HG03097 (cell line): ENCODE results near the gene LCTL.
"Not testable (repeated sequence)": the region's sequence is repeated elsewhere in the genome, so short reads cannot be mapped to it uniquely, and the experiment has no call there.

Experiments
- ATAC-seq: cut with Tn5 transposase; IDR thresholded peaks from one replicate; pipeline ENCODE4 v1.9.1; 2021; ENCODE audit not compliant: unreplicated experiment, low FRiP score

LCTL gene

DNA sequence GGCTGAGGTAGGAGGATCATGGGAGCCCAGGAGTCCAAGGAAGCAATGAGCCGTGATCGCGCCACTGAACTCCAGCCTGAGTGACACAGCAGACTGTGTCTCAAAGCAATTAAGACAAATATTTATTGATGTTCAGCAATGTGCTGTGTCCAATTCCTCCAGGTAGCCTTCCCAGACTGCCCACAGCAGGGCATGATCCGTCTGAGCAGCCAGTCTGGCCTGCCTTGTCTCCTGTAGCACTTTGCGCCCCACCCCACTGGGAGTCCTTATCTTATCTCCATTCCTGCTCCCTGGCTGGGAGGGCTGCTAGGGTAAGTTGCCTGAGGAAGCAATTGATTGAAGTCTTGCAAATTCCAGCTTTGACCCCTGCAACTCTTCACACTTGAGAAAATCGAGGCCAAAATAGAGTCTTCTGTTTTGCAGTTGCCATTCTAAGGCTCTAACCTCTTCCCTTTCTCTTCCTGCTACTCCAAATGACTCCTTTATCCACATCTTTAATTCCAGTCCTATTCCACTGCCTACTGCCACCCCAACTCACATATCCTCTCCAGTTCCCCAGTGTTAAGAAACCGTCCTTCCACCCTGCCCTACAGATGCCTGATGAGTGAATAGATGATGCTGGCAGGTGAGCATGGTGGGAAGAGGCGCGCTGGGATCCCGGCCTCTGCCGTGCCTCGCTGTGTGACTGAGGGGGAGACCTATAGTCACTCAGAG, 26.9 kb upstream of the LCTL start:
- no peak for ATAC-seq

DNA sequence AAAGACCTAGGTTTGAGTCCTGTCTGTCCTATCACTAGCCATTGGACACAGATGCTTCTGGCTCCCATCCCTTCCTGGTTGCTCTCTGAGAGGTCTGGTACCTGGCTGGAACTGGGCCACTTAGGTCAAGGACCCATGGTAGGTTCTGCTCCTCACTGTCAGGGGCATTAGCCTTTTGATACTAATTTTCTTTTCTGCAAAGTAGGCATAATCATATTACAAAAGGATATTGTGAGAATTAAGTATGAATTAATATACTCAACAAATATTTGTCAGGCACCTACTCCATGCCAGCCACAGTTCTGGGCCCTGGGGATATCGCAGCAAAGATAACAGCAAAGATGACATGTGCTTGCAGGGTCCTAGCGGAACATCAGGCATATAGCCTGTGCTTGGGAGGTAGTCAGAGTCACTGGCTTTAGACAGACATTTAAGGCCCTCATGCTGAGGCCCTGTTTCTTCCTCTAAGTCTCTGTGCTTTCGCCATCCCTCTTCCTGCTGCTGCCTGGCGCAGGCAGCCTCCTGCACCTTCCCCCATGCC, 25.6 kb upstream of the LCTL start:
- no peak for ATAC-seq

DNA sequence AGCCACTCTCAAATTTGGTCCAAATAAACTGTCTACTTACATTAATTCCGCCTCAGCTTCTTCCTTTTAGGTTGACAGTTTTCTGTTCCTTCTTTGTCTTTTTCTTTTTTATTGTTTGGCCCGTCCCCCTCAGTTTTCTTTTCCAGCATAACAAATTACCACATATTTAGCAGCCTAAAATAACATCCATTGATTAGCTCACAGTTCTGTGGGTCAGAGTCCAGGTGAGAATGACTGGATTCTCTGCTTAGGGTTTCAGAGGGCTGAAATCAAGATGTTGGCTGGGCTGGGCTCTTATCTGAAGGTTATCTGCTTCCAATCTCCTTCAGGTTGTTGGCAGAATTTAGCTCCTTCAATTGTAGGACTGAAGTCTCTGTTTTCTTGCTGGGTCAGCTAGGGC, 24.6 kb upstream of the LCTL start:
- ATAC-seq = no peak

DNA sequence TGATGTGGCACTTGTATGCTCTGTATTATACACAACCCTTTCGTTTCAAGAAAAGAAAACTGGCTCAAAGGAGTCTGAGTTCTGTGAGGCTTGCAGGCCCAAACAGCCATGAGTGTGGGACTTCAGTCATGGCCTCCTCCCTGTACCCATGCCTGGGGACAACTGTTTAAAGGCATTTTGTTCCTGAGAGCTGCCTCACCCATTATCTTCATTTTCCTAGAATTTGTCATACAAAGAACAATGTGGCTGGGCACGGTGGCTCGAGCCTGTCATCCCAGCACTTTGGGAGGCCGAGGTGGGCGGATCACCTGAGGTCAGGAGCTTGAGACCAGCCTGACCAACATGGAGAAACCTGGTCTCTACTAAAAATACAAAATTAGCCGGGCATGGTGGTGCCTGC, 23.6 kb upstream of the LCTL start:
- ATAC-seq = not testable (repeated sequence)

DNA sequence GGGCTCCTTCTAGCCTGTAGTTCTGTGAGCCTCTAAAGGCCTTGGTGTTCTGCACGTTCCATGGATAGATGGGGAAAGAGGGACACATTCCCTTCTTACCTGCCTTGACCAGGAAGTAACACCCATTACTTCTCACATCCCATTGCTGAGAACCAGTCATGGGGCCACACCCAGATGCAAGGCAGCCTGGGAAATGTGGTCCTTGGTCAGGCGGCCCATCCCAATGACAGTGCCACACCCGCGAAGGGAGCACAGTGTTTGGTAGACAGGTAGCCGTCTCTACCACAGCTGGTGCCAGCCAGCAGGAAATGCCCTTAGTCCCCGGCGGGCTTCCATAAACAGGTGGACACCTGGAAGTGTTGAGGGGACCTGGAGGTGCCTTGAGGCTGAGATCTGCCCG, 23.2 kb upstream of the LCTL start:
- ATAC-seq = no peak

DNA sequence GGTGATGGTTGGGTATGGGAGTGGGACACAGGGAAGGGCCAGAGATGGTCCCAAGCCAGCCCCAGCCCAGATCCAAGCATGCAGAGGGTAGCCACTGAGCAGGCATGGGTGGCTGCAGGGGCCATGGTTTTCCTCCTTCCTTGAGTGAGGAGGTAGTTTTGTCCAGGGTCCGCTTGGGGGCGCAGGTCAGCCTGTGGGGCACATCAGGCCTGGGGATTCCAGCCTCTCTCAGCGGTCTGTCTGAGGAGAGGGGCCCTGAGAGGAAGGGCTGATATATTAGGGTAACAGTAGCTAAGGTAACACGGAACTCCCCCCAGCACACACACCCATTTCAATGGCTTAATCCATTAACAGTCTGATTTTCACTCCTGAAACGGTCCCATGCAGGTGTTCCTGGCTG, 22.7 kb upstream of the LCTL start:
- no peak for ATAC-seq

DNA sequence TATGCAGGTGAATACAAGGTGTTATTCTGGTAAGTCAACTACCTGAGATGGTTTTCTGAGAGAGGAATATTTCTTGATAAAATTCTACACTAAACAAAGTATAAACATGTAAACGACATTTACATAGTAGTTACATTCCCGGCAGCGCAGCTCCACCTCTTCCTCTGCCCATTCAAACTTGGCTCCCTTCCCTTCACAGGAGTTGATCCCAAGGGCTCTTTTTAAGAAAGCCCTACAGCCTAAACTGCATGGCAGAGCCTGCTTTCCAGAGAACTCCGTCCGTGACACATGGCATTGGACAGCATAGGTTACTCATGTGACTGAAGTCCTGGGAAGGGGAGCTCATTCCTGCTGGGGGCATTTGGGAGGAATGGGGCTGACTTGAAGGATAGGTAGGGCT, 22.0 kb upstream of the LCTL start:
- ATAC-seq = no peak

DNA sequence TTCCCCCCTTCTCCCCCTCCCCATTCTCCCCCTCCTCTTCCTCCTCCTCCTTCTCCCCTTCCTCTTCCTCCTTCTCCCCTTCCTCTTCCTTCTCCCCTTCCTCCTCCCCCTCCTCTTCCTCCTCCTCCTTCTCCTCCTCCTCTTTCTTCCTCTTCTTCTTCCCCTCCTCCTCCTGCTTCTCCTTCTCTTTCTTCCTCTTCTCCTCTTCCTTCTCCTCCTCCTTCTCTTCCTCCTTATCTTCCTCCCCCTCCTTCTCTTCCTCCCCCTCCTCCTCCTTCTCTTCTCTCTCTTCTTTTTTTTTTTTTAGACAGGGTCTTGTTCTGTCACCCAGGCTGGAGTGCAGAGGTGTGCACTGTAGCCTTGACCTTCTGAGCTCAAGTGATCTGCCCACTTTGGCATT, 21.2 kb upstream of the LCTL start:
- no peak for ATAC-seq

DNA sequence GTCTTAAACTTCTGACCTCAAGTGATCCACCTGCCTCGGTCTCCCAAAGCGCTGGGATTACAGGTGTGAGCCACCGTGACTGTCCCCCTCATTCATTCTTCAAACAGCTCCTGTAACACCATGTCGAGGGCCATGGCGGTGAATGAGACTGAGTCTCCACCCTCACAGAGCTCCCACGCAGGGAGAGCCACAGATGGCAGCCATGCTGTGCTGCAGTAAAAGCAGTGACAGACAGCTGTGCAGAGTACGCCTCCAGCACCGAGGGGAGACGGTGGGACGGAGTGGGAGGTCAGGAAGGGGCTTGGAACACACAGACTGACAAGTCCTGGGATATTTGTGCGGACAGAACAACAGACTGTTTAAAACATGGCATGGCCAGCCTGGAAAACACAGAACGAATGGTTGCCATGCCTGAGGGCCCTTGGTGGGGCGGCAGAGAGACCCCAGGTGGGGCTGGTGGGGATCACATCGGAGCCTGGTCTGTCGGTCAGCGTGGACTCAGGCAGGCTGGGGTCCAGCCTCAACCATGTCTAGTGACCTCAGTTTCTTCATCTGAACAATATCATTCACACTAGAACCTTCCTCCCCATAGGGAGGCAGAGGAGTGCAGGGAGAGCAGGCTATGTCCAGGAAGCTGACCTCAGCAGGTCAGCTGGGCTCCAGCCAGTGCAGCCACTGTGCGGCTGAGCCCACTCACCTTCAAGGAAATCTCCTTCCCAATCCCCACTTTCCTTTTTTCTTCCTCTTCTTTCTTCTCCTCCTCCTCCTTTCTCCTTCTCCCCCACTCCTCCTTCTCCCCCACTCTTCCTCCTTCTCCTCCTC, 20.6 kb upstream of the LCTL start:
- ATAC-seq = no peak

DNA sequence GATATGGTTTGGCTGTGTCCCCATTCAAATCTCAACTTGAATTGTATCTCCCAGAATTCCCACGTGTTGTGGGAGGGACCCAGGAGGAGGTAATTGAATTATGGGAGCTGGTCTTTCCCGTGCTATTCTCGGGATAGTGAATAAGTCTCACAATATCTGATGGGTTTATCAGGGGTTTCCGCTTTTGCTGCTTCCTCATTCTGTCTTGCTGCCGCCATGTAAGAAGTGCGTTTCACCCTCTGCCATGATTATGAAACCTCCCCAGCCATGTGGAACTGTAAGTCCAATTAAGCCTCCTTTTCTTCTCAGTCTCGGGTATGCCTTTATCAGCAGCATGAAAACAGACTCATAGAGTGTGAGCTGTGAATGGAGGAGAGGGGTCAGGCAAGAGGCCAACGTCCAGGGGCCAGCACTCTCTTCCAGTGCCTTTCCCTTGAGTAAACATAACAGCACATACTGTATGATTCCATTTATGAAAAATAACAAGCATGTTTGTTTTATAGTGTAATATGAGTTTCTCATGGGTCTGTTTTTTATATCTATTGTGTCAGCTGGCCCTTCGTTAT, 16.3 kb upstream of the LCTL start:
- ATAC-seq = no peak

DNA sequence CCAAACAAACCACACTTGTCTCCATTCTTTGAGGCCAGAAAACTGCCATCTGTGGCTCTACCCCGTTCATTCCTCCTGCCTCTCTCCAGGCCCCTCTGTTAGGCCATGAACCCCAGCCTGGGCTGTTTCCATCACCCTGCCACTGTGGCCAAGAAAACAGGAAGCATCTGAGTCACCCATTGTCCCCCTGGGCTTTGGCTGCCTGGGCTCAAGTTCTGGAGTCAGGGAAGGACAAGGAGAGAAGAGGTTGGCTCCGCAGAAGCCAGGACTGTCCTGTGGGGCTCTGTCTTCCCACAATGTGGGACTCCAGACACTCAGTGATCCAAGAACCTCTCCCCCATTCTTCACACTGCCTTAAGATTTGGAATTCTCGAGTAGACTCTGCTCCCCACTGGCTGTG, 14.8 kb upstream of the LCTL start:
- ATAC-seq = no peak

DNA sequence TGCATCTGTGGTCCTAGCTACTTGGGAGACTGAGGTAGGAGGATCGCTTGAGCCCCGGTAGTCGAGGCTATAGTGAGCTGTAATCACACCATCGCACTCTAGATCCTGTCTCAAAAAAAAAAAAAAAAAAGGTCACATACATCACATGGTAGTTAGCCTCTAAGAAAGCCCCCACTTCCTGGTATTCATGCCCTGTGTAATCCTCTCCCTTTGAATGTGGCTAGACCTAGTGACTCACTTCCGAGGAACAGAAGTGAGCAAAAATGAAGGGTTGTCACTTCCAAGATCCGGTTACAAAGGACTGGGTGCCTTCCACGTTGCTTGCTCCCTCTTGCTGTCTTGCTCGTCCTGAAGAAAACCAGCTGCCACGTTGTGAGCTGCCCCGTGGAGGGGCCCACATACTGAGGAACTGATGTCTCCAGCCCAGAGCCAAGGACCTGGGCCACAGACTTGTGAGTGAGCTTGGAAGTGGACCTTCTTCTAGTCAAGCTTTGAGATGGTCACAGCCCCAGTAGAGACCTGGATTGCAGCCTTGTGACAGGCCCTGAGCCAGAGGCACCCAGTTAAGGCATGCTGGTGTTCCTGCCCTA, 12.6 kb upstream of the LCTL start:
- ATAC-seq = no peak

DNA sequence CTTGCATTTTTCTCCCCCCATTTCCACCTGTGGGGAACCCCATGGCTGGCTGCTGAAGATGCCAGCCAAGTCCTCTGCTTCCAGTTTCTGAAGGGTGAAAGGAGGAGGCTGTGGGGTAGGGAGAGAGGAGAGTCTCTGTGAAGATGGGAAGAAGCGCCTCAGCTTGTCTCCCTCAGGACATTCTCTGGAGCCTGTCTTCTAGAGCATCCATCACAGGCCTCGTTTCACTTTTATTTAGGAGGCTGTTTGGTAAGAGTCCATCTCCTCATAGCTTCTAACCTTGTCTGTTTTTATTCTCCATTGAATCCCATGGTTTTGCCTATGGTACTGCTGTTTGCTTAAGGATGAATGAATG, 8.8 kb upstream of the LCTL start:
- no peak for ATAC-seq

DNA sequence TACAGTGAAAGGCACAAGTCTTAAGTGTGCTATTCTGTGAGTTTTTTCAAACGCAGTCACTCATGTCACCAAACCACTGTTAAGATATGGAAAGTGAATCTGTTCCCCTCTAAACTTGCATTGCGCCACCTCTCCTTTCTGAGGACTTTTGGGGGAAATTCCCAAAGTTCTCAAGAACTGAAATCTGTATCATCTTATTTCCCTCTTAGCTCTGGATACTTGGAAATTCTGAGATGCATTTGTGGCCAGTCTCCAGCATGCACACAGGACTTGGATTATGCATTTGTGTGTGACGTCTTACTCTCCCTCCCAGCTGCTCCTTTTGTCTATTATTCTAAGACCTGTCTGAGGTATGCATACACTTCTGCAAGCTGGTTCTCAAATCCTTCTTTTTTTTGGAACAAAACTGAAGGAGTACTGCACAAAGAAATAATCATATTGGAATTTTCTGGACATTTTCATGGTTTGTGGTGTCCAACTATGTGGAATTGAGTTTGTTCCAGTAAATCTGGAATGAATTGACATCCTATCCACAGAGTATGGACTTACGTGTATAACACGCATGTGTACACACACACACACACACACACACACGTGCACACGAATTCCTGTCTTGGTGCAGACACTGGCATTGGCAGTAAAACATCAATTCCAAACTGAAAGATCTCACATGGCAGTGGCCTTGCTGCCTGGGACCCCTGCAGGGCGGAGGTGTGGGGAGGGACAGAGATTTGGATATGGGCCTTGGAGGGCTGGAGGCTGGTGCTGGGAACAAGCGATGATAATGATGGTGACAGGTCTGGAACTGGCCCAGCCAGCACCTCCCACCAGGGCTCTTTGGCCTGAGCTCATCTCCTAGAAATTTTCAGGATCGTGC, 8.2 kb upstream of the LCTL start:
- no peak for ATAC-seq

DNA sequence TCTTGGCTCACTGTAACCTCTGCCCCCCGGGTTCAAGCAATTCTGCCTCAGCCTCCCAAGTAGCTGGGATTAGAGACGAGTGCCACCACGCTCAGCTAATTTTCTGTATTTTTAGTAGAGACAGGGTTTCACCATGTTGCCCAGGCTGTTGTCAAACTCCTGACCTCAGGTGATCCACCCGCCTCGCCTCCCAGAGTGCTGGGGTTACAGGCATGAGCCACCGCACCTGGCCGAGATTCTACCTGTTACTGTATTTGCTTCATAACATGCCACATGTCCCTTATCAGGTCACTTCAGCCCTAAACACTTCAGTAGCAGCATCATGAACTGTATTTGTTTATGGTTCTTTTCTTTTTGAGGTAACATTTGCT, 7.5 kb upstream of the LCTL start:
- no peak for ATAC-seq

DNA sequence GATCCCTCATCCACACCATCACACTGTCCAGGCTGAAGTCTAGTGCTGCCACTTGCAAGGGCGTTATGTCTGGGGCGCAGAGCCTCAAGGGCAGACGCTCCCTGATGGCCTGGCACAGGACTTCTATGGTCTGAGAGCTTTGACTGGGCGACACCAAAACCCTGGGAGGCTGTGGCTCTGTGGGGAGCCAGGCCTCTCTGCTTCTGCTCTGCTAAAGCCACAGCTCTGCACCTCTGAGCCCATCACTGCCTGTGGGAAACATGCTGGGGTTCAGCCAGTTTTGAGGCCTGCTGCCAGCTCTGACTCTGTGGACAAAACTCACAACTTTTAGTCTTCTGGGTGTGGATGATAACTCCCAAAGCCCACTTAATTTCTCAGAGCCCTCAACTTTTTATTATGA, 6.3 kb upstream of the LCTL start:
- no peak for ATAC-seq

DNA sequence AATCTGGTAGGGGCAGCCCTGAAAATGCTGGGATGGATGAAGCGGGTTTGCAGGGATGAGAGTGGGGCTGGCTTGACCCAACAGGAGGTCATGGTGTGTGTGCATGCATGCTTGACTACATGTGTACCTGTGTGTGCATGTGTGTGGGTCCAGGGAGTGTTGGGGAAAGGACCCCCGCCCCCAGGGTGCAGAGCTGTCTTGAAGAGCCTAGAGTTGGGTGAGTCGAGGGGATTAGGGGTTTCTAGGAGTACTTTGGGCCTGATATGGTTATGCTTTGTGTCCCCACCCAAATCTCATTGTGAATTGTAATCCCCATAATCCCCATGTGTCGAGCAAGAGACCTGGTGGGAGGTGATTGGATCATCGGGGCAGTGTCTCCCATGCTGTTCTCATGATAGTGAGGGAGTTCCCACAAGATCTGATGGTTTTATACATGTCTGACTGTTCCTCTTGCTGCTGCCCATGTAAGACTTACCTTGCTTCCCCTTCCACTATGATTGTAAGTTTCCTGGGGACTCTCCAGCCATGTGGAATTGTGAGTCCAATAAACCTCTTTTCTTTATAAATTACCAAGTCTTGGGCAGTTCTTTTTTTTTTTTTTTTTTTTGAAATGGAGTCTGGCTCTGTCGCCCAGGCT, 5.2 kb upstream of the LCTL start:
- ATAC-seq = no peak

DNA sequence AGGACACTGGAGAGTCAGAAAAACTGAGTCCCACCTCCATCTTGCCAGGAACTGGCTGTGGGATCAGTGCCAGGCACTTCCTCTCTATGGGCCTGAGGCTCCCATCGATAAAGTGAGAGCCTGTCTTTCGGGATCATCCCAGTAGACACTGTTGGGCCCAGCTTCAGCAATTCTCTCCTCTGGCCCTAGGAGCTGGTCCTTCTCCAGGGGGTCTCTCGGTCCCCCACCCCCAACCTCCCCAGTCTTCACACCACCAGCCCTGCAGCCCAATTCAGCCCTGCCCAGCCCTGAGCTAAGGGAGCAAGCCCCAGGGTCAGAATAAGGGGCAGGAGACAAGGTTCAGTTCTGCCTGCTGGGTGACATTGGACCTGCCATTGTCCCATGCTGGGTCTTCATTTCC, 4.5 kb upstream of the LCTL start:
- no peak for ATAC-seq

DNA sequence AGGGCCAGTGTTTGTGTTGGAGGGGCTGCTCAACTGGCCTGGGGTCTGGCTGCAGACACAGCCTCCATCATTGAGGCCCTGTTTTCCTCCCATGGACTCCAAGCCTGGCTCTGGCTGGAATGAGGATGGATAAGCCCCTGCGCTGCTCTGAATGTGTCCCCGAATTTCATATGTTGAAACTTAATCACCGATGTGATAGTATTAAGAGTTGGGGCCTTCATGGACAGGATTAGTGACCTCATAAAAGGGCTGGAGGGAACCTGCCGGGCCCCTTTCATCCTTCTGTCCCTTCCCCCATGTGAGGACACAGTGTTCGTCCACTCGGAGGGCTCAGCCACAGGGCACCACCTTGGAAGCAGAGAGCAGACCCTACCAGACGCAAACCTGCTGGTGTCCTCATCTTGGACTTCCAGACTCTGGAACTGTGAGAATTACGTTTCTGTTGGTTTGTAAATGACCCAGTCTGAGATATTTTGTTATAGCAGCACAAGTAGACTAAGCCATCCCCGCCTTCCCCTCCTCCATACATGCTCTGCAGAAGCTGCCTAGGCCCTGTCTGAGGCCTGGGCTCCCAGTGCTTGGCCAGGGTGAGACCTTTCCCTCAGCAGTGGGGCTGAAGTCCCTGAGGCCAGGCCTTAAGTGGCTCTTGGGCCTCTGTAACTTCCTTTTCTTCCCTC, 3.8 kb upstream of the LCTL start:
- ATAC-seq = no peak

DNA sequence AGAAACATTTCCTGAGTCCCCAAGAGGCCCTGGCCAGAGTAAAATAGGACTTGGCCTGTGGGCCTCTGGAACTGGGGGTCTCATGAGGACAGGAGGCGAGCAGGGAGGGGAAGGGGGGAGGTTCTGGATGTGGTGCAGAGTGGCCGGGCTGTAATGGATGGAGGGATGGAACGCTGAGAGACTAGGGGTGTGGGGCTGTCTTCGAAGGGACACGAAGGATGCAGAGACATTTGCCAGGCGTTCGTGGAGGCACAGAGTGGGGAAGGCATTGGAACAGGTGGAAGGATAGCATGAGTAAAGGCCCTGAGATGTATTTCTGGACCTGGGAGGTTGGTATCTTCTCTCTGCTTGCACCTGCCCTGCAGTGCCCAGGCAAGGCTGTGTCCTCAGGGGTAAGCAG, 2.1 kb upstream of the LCTL start:
- ATAC-seq = no peak
